Measurements from ENCODE around the gene ECI1.

ECI1 gene

GRCh38 chr16:2295056-2295798 lies 43.8 kb upstream of the ECI1 start:
- H3K27ac ChIP-seq: no peak overlapping the region
- TF ChIP-seq, protein P1, sequence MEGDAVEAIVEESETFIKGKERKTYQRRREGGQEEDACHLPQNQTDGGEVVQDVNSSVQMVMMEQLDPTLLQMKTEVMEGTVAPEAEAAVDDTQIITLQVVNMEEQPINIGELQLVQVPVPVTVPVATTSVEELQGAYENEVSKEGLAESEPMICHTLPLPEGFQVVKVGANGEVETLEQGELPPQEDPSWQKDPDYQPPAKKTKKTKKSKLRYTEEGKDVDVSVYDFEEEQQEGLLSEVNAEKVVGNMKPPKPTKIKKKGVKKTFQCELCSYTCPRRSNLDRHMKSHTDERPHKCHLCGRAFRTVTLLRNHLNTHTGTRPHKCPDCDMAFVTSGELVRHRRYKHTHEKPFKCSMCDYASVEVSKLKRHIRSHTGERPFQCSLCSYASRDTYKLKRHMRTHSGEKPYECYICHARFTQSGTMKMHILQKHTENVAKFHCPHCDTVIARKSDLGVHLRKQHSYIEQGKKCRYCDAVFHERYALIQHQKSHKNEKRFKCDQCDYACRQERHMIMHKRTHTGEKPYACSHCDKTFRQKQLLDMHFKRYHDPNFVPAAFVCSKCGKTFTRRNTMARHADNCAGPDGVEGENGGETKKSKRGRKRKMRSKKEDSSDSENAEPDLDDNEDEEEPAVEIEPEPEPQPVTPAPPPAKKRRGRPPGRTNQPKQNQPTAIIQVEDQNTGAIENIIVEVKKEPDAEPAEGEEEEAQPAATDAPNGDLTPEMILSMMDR (IDR thresholded peaks at IDR 0.05): no peak
- TF ChIP-seq ZFX (IDR thresholded peaks at IDR 0.05; ENCODE audit: borderline replicate concordance): no peak

DNA sequence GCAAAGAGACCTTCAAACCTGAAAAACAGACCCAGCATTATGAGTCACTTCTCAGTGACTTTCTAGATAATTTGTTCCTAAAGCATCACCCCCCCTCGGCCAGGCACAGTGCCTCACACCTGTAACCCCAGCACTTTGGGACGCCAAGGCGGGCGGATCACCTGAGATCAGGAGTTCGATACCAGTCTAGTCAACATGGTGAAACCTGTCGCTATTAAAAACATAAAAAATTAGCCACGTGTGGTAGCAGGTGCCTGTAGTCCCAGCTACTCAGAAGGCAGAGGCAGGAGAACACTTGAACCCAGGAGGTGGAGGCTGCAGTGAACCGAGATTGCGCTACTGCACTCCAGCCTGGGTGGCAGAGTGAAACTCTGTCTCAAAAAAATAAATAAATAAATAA lies 40.8 kb upstream of the ECI1 start:
- TF ChIP-seq ZFX (IDR thresholded peaks at IDR 0.05; ENCODE audit: borderline replicate concordance): no peak
- TF ChIP-seq, protein P1 (IDR thresholded peaks at IDR 0.05): no peak

DNA sequence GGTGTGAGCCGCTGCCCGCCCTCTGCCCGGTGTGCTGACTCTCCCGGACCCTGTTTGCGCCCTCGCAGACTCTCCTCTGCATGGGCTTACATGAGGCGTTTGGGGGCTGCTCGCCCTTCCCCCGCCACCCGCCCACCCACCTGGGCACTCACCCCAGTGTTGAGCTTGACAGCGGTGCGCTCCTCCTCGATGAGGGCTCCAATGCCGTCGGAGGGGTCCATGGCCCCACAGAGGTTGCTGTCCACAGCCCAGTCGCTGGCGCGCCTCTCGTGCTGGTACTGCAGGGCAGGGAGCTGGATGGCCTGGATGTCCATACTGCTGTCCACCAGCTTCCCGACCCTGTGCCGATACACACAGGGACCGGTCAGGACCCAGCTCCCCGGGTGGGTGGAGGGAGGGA lies 37.9 kb upstream of the ECI1 start:
- no peak overlapping the region for H3K27ac ChIP-seq
- TF ChIP-seq, protein P1 (IDR thresholded peaks at IDR 0.05): no peak
- TF ChIP-seq ZFX (IDR thresholded peaks at IDR 0.05; ENCODE audit: borderline replicate concordance): no peak

More for the DNA sequence above, 40.8 kb upstream of the ECI1 start:
- no peak overlapping the region for H3K27ac ChIP-seq

GRCh38 chr16:2288726-2289125 lies 37.3 kb upstream of the ECI1 start:
- TF ChIP-seq, protein P1 (IDR thresholded peaks at IDR 0.05): no peak
- TF ChIP-seq ZFX (IDR thresholded peaks at IDR 0.05; ENCODE audit: borderline replicate concordance): no peak
- H3K27ac ChIP-seq: no peak overlapping the region

DNA sequence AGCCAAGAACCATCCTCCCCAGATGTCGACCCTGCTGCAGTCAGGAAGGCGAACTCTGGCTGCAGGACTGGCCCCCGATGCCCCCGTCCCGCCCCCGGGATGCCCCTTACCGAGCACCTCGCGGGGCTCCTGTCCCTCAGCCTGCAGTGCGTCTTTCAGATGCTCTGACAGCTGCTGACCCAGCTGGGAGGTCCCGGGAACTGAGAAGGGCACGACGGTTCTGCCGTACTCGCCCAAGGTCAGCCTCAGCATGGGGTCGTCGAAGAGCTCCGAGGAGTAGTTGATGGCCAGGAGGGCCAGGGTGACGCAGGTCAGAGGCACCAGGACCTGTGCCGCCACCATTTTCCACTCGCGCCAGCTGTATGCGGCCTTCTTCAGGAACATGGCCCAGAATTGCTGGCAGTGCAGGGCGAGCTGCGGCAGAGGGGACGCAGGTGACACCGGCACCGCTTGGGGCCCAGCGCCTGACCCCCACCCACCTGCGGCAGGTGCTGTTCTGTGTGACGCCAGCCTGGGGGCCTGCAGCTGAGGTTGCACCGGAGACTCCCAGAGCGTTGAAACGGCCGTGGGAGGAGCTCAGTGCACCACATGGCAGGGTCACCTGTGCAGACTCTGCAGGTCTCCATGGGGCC lies 36.6 kb upstream of the ECI1 start:
- no peak overlapping the region for H3K27ac ChIP-seq
- TF ChIP-seq, protein P1 (IDR thresholded peaks at IDR 0.05): no peak
- TF ChIP-seq ZFX (IDR thresholded peaks at IDR 0.05; ENCODE audit: borderline replicate concordance): no peak

GRCh38 chr16:2286550-2286949 lies 35.2 kb upstream of the ECI1 start:
- TF ChIP-seq ZFX (IDR thresholded peaks at IDR 0.05; ENCODE audit: borderline replicate concordance): no peak
- TF ChIP-seq, protein P1 (IDR thresholded peaks at IDR 0.05): no peak

GRCh38 chr16:2285731-2286191 lies 34.4 kb upstream of the ECI1 start:
- no peak overlapping the region for H3K27ac ChIP-seq
- no peak for TF ChIP-seq ZFX (IDR thresholded peaks at IDR 0.05; ENCODE audit: borderline replicate concordance)
- TF ChIP-seq, protein P1 (IDR thresholded peaks at IDR 0.05): no peak

More at GRCh38 chr16:2286550-2286949, 35.2 kb upstream of the ECI1 start:
- H3K27ac ChIP-seq: no peak overlapping the region

Measured in 22Rv1 (cell line).